ENCODE results near the gene TICAM1. TPM values are rescaled to one million over a fixed set of nuclear protein-coding genes. Genes with fewer than 3 reads are reported as not detected.
A peak's percentile ranks its signal among the peaks of the same experiment; 100 is the strongest.
"Not testable (repeated sequence)": the region's sequence is repeated elsewhere in the genome, so short reads cannot be mapped to it uniquely, and the experiment has no call there.

Gene TICAM1
- total RNA-seq, 1 donor from 2014 or later: 3.4 TPM

DNA sequence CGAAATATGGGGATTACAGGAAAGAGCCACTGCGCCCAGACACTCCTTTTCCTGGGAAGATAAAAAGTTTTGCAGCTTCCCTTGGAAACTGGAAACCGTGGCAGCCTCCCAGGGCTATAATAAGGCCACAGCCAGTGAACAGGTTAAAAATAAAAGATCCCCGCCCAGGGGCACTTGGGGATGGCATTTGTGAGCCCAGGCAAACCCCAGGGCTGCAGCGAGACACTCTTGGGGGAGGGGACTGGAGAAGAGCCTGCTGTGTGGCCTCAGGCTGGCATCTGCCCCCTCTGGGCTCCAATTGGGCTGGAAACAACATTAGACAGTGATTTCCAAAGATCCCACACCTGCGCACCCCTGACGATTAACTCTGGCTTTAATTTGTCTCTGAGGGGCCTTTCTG, 28.8 kb downstream of the TICAM1 start:
- no peaks in the 10 kb centered on the region for H3K9me3 Mint-ChIP-seq (ENCODE audit: low read depth)
- no peaks in the 10 kb centered on the region for H3K4me1 Mint-ChIP-seq (ENCODE audit: low read depth)
- H3K4me3 Mint-ChIP-seq (ENCODE audit: low read depth): no peak overlapping the region
- TF ChIP-seq, protein P1, sequence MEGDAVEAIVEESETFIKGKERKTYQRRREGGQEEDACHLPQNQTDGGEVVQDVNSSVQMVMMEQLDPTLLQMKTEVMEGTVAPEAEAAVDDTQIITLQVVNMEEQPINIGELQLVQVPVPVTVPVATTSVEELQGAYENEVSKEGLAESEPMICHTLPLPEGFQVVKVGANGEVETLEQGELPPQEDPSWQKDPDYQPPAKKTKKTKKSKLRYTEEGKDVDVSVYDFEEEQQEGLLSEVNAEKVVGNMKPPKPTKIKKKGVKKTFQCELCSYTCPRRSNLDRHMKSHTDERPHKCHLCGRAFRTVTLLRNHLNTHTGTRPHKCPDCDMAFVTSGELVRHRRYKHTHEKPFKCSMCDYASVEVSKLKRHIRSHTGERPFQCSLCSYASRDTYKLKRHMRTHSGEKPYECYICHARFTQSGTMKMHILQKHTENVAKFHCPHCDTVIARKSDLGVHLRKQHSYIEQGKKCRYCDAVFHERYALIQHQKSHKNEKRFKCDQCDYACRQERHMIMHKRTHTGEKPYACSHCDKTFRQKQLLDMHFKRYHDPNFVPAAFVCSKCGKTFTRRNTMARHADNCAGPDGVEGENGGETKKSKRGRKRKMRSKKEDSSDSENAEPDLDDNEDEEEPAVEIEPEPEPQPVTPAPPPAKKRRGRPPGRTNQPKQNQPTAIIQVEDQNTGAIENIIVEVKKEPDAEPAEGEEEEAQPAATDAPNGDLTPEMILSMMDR (IDR thresholded peaks at IDR 0.05; ENCODE audit: unreplicated experiment): no peak
- H3K36me3 Mint-ChIP-seq (ENCODE audit: insufficient read depth): peaks cover 5% of the 10 kb centered on the region
- no peak for DNase-seq (ENCODE audit: low spot score, unreplicated experiment)
- no peak overlapping the region for H3K27ac Mint-ChIP-seq
- no peaks in the 10 kb centered on the region for H3K27me3 Mint-ChIP-seq

DNA sequence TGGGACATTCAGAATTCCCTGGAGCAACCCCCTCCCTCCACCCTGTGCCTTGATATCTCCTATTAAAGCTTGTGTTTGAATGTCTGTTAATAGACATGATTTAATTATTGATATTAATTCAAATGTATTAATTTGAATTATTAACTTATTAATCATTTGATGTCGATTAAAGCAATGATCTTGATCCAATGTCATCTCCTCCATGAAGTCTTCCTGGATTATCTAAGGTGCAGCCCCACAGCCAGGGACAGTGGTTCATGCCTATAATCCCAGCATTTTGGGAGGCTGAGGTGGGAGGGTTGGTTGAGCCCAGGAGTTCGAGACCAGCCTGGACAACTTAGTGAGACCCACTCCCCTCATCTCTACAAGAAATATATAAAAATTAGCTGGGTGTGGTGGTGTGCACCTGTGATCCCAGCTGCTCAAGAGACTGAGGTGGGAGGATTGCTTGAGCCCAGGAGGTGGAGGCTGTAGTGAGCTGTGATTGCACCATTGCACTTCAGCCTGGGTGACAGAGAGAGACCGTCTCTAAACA, 30.4 kb downstream of the TICAM1 start:
- no peaks in the 10 kb centered on the region for H3K27me3 Mint-ChIP-seq
- no peaks in the 10 kb centered on the region for H3K4me1 Mint-ChIP-seq (ENCODE audit: low read depth)
- no peak overlapping the region for H3K27ac Mint-ChIP-seq

DNA sequence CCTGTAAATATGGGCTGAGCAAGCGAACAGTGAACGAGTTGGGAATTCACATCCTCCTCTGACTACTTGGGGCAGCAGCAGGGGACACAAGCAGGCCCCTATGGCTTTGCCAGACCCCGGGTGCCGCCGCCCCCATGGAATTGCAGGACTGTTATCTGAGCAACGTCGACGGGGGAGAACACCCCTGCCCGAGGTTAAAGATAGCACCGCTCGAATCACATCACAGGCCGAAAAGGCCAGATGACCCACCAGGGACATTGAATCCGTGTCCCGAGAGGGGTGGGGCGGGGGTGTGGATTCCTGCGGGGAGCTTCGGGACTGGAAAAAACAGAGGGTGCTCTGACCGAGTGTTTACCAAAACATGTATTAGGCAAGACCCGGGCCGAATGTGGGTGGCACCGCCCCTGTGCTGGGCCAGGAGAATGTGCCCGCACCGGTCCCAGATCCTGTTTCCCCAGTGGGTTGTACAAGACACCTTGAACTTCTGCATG, 30.9 kb downstream of the TICAM1 start:
- DNase-seq (ENCODE audit: low spot score, unreplicated experiment): no peak

More for the DNA sequence above, 30.4 kb downstream of the TICAM1 start:
- Mint-ChIP-seq H3K4me3 (ENCODE audit: low read depth) (no peak overlapping the region), H3K36me3 (ENCODE audit: insufficient read depth) (peaks cover 9% of the 10 kb centered on the region), H3K9me3 (ENCODE audit: low read depth) (no peaks in the 10 kb centered on the region)
- TF ChIP-seq, protein P1 (IDR thresholded peaks at IDR 0.05; ENCODE audit: unreplicated experiment): no peak
- no peak for DNase-seq (ENCODE audit: low spot score, unreplicated experiment)

DNA sequence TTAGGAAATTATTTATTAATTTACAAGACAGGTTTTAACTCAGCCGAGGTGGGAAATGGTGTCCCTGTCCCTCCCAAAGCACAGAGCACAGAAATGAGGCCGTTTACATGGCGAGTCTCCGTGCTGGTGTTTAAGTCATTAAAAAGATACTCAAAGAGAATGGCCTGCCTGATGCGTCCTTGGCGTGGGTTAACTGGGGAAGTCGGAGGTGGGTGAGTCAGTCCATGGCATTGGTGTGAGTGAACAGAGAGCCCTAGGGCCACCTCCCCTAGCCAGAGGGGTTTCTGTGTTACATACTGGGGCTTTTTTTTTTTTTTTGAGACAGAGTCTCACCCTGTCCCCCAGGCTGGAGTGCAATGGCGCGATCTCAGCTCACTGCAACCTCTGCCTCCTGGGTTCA, 36.1 kb downstream of the TICAM1 start:
- no peak for DNase-seq (ENCODE audit: low spot score, unreplicated experiment)
- TF ChIP-seq, protein P1 (IDR thresholded peaks at IDR 0.05; ENCODE audit: unreplicated experiment): no peak
- H3K27me3 Mint-ChIP-seq: no peaks in the 10 kb centered on the region
- H3K27ac Mint-ChIP-seq: no peak overlapping the region
- H3K36me3 Mint-ChIP-seq (ENCODE audit: insufficient read depth): peaks cover 10% of the 10 kb centered on the region
- H3K4me3 Mint-ChIP-seq (ENCODE audit: low read depth): no peak overlapping the region
- peaks cover 4% of the 10 kb centered on the region for H3K4me1 Mint-ChIP-seq (ENCODE audit: low read depth)
- H3K9me3 Mint-ChIP-seq (ENCODE audit: low read depth): no peaks in the 10 kb centered on the region

More for the DNA sequence above, 30.9 kb downstream of the TICAM1 start:
- H3K27me3 Mint-ChIP-seq: no peaks in the 10 kb centered on the region
- no peaks in the 10 kb centered on the region for H3K9me3 Mint-ChIP-seq (ENCODE audit: low read depth)
- peaks cover 9% of the 10 kb centered on the region for H3K36me3 Mint-ChIP-seq (ENCODE audit: insufficient read depth)
- TF ChIP-seq, protein P1 (IDR thresholded peaks at IDR 0.05; ENCODE audit: unreplicated experiment): no peak
- no peak overlapping the region for H3K27ac Mint-ChIP-seq
- no peaks in the 10 kb centered on the region for H3K4me1 Mint-ChIP-seq (ENCODE audit: low read depth)
- no peak overlapping the region for H3K4me3 Mint-ChIP-seq (ENCODE audit: low read depth)

DNA sequence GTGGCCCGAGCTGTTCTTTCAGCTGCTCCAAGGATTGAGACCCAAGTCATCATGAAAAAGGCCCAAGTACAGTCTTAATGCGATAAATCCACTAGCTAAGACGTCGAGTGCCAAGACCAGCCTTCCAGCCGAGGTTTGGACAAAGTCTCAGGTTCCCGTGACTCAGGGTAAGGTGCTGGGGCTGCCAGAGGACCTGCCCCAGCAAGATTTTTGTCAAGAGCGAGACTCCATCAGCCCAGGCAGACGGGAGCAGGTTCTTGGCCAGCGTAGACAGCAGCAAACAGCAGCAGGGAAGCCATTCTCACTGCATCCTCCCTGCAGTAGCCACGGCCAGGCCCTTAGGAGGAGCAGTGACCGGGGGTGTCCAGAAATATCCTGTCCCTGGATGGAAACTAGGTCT, 36.5 kb downstream of the TICAM1 start:
- Mint-ChIP-seq H3K36me3 (ENCODE audit: insufficient read depth) (peaks cover 10% of the 10 kb centered on the region), H3K9me3 (ENCODE audit: low read depth) (no peaks in the 10 kb centered on the region), H3K27me3 (no peaks in the 10 kb centered on the region), H3K4me1 (ENCODE audit: low read depth) (peaks cover 4% of the 10 kb centered on the region), H3K4me3 (ENCODE audit: low read depth) (no peak overlapping the region), H3K27ac (no peak overlapping the region)
- TF ChIP-seq, protein P1 (IDR thresholded peaks at IDR 0.05; ENCODE audit: unreplicated experiment): no peak
- DNase-seq (ENCODE audit: low spot score, unreplicated experiment): no peak

DNA sequence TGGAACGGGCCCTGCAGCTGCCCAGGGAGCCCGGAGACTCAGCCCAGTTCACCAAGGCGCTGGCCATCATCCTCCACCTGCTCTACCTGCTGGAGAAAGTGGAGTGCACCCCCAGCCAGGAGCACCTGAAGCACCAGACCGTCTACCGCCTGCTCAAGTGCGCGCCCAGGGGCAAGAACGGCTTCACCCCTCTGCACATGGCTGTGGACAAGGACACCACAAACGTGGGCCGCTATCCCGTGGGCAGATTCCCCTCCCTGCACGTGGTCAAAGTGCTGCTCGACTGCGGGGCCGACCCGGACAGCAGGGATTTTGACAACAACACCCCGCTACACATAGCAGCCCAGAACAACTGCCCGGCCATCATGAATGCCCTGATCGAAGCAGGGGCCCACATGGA, 38.2 kb downstream of the TICAM1 start:
- not testable (repeated sequence) for H3K27me3 Mint-ChIP-seq

DNA sequence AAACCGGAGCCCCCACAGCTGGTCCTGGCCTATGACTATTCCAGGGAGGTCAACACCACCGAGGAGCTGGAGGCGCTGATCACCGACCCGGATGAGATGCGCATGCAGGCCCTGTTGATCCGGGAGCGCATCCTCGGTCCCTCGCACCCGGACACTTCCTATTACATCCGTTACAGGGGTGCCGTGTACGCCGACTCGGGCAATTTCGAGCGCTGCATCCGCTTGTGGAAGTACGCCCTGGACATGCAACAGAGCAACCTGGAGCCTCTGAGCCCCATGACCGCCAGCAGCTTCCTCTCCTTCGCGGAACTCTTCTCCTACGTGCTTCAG, 38.7 kb downstream of the TICAM1 start:
- peak overlapping the region; percentile 76 for H3K4me3 Mint-ChIP-seq (ENCODE audit: low read depth)
- H3K36me3 Mint-ChIP-seq (ENCODE audit: insufficient read depth); H3K27ac Mint-ChIP-seq; DNase-seq (ENCODE audit: low spot score, unreplicated experiment); H3K4me1 Mint-ChIP-seq (ENCODE audit: low read depth); H3K27me3 Mint-ChIP-seq; H3K9me3 Mint-ChIP-seq (ENCODE audit: low read depth): not testable (repeated sequence)

More for the DNA sequence above, 38.2 kb downstream of the TICAM1 start:
- not testable (repeated sequence) for H3K27ac Mint-ChIP-seq; H3K9me3 Mint-ChIP-seq (ENCODE audit: low read depth); DNase-seq (ENCODE audit: low spot score, unreplicated experiment); H3K4me1 Mint-ChIP-seq (ENCODE audit: low read depth); H3K36me3 Mint-ChIP-seq (ENCODE audit: insufficient read depth)
- H3K4me3 Mint-ChIP-seq (ENCODE audit: low read depth): peak overlapping the region; percentile 76
